Uterus (tissue), 2 donors: ENCODE data around the gene ST8SIA4.

Experiments used
- POLR2A ChIP-seq, 2 donors: fragments of 450-650 bp; IDR thresholded peaks; one replicate each; pipeline ENCODE4 v1.6.1; 2016; ENCODE audit warnings: antibody characterized with exemption in 2 of 2, mild to moderate bottlenecking in 1 of 2, moderate library complexity in 1 of 2
- TF ChIP-seq, protein P1 (sequence below), 4 experiments: fragments of 200-600 bp in 2 of 4; fragments of 450-650 bp in 2 of 4; sonication (generic) in 2 of 4; IDR thresholded peaks; one replicate each; pipeline ENCODE4 v1.5.1; 2016 to 2019; ENCODE audit warnings: antibody characterized with exemption in 4 of 4, mild to moderate bottlenecking in 2 of 4, moderate library complexity in 1 of 4

DNA sequence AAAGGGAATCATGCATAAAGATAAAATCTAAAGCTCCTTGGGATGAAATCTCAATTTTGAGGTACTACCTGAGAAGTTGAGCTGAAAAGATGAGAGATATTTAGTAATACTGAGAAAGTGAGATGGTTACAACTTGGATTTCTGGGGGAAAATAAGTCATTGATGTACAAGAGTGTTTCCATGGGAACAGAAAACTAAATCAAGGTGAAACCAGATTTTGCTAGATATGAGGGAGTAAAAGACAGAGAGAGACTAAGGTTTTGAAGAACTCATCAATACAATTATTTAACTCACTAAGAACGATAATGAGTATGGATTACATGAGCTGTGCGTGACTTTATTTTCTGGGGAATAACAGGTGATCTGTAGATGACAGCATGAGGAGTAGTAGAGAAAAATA lies 10.2 kb upstream of the ST8SIA4 start:
- TF ChIP-seq, protein P1, sequence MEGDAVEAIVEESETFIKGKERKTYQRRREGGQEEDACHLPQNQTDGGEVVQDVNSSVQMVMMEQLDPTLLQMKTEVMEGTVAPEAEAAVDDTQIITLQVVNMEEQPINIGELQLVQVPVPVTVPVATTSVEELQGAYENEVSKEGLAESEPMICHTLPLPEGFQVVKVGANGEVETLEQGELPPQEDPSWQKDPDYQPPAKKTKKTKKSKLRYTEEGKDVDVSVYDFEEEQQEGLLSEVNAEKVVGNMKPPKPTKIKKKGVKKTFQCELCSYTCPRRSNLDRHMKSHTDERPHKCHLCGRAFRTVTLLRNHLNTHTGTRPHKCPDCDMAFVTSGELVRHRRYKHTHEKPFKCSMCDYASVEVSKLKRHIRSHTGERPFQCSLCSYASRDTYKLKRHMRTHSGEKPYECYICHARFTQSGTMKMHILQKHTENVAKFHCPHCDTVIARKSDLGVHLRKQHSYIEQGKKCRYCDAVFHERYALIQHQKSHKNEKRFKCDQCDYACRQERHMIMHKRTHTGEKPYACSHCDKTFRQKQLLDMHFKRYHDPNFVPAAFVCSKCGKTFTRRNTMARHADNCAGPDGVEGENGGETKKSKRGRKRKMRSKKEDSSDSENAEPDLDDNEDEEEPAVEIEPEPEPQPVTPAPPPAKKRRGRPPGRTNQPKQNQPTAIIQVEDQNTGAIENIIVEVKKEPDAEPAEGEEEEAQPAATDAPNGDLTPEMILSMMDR (IDR thresholded peaks at IDR 0.05), result no peak
- TF ChIP-seq POLR2A (IDR thresholded peaks at IDR 0.05), result no peak
